HepG2 (cell line): ENCODE measurements around the gene HSPB2. TPM values are rescaled to one million over a fixed set of nuclear protein-coding genes. Genes with fewer than 3 reads are reported as not detected.

Experiments
- EHMT2 ChIP-seq: fragments of 200-600 bp; sonication (generic); IDR thresholded peaks from 2 replicates; pipeline ENCODE4 v1.7.0; 2017; ENCODE audit warnings: antibody characterized with exemption, low read depth, low read length, borderline replicate concordance
- GLI4 ChIP-seq: sonication (generic); formaldehyde crosslinking; IDR thresholded peaks from 2 replicates; pipeline ENCODE4 v1.5.1; 2020; ENCODE audit warnings: missing genetic modification reagents, mild to moderate bottlenecking, moderate library complexity, borderline replicate concordance
- HMG20B ChIP-seq: conservative IDR thresholded peaks from 2 replicates; pipeline ENCODE4 v1.6.1; 2016; ENCODE audit warnings: missing genetic modification reagents, missing compliant biosample characterization
- KDM1A ChIP-seq: IDR thresholded peaks from 2 replicates; pipeline ENCODE4 v1.6.1; 2016; ENCODE audit warnings: missing compliant biosample characterization
- SIN3A ChIP-seq: IDR thresholded peaks from 2 replicates; pipeline ENCODE4 v1.6.1; 2011; ENCODE audit warnings: low read depth, mild to moderate bottlenecking, control low read depth, low read length, borderline replicate concordance
- SRSF1 ChIP-seq: fragments of 200-400 bp; formaldehyde crosslinking; optimal IDR thresholded peaks from 2 replicates; pipeline ENCODE3; 2017; ENCODE audit warnings: mild to moderate bottlenecking, low read depth, low read length, moderate library complexity
- ZNF878 ChIP-seq: sonication (generic); formaldehyde crosslinking; IDR thresholded peaks from 2 replicates; pipeline ENCODE4 v1.8.1; 2023; ENCODE audit warnings: mild to moderate bottlenecking, missing genetic modification reagents, moderate library complexity
- polyA plus RNA-seq, 8 experiments: library from polyadenylated mRNA; depleted of rRNA in 3 of 8; stranded (reverse) in 7 of 8; unstranded in 1 of 8; fragments of >200 nt; fragmentation: Illumina TruSeq in 4 of 8; extraction: Trizol in 4 of 8; gene quantifications; 2 replicates each; pipeline versions ENCODE4 v1.2.1 to v1.2.3, GENCODE V29; 2011 to 2016; ENCODE audit warnings: low read depth in 4 of 8, missing spikeins in 1 of 8, mixed read lengths in 1 of 8; ENCODE audit not compliant: insufficient read depth in 1 of 8
- total RNA-seq, 5 experiments: library from RNA; depleted of rRNA; stranded (reverse); fragments of >200 nt; fragmentation: Illumina TruSeq; extraction: Trizol; gene quantifications; 2 replicates each; pipeline ENCODE4 v1.2.3, GENCODE V29; 2016; ENCODE audit warnings: low read depth in 1 of 5
- TF ChIP-seq, protein P1 (sequence below): sonication (generic); formaldehyde crosslinking; IDR thresholded peaks from 2 replicates; pipeline ENCODE4 v1.9.0; 2021; ENCODE audit warnings: mild to moderate bottlenecking, missing genetic modification reagents
- TF ChIP-seq, protein P2 (sequence below): IDR thresholded peaks from 2 replicates; pipeline ENCODE4 v1.6.1; 2016
- TF ChIP-seq, protein P3 (sequence below): sonication (generic); formaldehyde crosslinking; IDR thresholded peaks from 2 replicates; pipeline ENCODE4 v1.8.1; 2023; ENCODE audit warnings: mild to moderate bottlenecking, missing genetic modification reagents, borderline replicate concordance
- TF ChIP-seq, protein P4 (sequence below): sonication (generic); formaldehyde crosslinking; IDR thresholded peaks from 2 replicates; pipeline ENCODE4 v1.5.0; 2020; ENCODE audit warnings: missing genetic modification reagents
- TF ChIP-seq, protein P5 (sequence below): sonication (generic); formaldehyde crosslinking; IDR thresholded peaks from 2 replicates; pipeline ENCODE4 v1.5.0; 2020; ENCODE audit warnings: missing genetic modification reagents, mild to moderate bottlenecking, borderline replicate concordance
- TF ChIP-seq, protein P6 (sequence below): sonication (generic); formaldehyde crosslinking; IDR thresholded peaks from 2 replicates; pipeline ENCODE4 v1.4.0; 2020; ENCODE audit warnings: mild to moderate bottlenecking, missing genetic modification reagents

Gene HSPB2
- total and polyA plus RNA-seq, 2 of the 13 experiments (the other 11 are each of a cell fraction or from before 2014, with no cell fraction given), result 0.04 TPM; not detected in 1

DNA sequence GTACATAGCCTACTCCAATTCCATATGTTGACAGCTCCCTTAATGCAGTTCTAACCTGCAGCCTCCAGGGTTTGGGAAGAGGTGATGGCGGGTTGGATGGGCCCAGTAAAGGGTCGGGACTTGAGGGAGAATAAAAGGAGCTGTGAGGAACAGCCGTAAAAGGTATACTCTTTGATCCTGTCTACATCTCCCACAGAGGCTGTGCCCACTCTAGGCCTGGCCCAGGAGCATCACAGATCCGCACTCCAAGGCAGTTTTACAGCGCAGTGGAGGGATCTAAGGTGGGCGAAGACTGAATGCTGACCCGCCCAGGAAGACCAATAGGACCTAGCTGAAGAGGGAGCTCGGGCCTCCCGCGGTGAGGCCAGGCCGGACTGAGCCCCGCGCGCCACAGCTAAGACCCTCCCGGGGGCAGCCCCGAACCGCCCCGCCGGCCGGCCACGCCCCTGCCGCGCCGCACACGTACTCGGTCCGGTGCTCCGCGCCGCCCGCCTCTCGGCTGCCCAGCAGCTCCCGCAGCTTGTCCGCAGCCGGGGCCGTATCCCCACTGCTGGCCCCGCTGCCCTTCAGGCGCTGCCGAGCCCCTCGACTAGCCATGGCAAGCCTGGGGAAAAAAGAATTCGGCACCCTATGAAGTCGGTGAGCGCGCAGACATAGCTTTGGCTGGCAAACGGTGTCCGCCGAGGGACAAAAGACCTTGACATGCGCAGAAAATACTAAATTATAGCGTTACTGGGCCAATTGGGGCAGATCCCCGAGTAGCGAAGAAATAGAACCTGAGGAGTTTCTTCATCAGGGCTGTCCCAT is 41.4 kb upstream of the HSPB2 start, which contains the start of gene ALG9 (continued):
- TF ChIP-seq, protein P1, sequence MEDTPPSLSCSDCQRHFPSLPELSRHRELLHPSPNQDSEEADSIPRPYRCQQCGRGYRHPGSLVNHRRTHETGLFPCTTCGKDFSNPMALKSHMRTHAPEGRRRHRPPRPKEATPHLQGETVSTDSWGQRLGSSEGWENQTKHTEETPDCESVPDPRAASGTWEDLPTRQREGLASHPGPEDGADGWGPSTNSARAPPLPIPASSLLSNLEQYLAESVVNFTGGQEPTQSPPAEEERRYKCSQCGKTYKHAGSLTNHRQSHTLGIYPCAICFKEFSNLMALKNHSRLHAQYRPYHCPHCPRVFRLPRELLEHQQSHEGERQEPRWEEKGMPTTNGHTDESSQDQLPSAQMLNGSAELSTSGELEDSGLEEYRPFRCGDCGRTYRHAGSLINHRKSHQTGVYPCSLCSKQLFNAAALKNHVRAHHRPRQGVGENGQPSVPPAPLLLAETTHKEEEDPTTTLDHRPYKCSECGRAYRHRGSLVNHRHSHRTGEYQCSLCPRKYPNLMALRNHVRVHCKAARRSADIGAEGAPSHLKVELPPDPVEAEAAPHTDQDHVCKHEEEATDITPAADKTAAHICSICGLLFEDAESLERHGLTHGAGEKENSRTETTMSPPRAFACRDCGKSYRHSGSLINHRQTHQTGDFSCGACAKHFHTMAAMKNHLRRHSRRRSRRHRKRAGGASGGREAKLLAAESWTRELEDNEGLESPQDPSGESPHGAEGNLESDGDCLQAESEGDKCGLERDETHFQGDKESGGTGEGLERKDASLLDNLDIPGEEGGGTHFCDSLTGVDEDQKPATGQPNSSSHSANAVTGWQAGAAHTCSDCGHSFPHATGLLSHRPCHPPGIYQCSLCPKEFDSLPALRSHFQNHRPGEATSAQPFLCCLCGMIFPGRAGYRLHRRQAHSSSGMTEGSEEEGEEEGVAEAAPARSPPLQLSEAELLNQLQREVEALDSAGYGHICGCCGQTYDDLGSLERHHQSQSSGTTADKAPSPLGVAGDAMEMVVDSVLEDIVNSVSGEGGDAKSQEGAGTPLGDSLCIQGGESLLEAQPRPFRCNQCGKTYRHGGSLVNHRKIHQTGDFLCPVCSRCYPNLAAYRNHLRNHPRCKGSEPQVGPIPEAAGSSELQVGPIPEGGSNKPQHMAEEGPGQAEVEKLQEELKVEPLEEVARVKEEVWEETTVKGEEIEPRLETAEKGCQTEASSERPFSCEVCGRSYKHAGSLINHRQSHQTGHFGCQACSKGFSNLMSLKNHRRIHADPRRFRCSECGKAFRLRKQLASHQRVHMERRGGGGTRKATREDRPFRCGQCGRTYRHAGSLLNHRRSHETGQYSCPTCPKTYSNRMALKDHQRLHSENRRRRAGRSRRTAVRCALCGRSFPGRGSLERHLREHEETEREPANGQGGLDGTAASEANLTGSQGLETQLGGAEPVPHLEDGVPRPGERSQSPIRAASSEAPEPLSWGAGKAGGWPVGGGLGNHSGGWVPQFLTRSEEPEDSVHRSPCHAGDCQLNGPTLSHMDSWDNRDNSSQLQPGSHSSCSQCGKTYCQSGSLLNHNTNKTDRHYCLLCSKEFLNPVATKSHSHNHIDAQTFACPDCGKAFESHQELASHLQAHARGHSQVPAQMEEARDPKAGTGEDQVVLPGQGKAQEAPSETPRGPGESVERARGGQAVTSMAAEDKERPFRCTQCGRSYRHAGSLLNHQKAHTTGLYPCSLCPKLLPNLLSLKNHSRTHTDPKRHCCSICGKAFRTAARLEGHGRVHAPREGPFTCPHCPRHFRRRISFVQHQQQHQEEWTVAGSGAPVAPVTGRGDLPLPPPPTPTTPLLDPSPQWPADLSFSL, result no peak
- TF ChIP-seq ZNF878 (CRISPR knock-in tag), result no peak
- no peak for TF ChIP-seq SRSF1
- no peak for TF ChIP-seq KDM1A (CRISPR knock-in tag)
- TF ChIP-seq, protein P2, sequence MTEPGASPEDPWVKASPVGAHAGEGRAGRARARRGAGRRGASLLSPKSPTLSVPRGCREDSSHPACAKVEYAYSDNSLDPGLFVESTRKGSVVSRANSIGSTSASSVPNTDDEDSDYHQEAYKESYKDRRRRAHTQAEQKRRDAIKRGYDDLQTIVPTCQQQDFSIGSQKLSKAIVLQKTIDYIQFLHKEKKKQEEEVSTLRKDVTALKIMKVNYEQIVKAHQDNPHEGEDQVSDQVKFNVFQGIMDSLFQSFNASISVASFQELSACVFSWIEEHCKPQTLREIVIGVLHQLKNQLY (CRISPR knock-in tag), result no peak
- TF ChIP-seq, protein P3, sequence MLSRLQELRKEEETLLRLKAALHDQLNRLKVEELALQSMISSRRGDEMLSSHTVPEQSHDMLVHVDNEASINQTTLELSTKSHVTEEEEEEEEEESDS (CRISPR knock-in tag), result 0 out of 2 replicates have a peak, but pooled peaks have one; percentile 71
- TF ChIP-seq EHMT2, result no peak
- TF ChIP-seq, protein P4, sequence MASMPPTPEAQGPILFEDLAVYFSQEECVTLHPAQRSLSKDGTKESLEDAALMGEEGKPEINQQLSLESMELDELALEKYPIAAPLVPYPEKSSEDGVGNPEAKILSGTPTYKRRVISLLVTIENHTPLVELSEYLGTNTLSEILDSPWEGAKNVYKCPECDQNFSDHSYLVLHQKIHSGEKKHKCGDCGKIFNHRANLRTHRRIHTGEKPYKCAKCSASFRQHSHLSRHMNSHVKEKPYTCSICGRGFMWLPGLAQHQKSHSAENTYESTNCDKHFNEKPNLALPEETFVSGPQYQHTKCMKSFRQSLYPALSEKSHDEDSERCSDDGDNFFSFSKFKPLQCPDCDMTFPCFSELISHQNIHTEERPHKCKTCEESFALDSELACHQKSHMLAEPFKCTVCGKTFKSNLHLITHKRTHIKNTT (CRISPR knock-in tag), result no peak
- peak; percentile 34; the same call in 1 of the 2 replicates for TF ChIP-seq SIN3A
- TF ChIP-seq, protein P5, sequence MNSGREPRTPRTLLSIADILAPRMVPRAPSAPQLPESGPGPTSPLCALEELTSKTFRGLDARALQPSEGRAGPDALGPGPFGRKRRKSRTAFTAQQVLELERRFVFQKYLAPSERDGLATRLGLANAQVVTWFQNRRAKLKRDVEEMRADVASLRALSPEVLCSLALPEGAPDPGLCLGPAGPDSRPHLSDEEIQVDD (CRISPR knock-in tag), result no peak
- TF ChIP-seq HMG20B (CRISPR knock-in tag), result no peak
- TF ChIP-seq, protein P6, sequence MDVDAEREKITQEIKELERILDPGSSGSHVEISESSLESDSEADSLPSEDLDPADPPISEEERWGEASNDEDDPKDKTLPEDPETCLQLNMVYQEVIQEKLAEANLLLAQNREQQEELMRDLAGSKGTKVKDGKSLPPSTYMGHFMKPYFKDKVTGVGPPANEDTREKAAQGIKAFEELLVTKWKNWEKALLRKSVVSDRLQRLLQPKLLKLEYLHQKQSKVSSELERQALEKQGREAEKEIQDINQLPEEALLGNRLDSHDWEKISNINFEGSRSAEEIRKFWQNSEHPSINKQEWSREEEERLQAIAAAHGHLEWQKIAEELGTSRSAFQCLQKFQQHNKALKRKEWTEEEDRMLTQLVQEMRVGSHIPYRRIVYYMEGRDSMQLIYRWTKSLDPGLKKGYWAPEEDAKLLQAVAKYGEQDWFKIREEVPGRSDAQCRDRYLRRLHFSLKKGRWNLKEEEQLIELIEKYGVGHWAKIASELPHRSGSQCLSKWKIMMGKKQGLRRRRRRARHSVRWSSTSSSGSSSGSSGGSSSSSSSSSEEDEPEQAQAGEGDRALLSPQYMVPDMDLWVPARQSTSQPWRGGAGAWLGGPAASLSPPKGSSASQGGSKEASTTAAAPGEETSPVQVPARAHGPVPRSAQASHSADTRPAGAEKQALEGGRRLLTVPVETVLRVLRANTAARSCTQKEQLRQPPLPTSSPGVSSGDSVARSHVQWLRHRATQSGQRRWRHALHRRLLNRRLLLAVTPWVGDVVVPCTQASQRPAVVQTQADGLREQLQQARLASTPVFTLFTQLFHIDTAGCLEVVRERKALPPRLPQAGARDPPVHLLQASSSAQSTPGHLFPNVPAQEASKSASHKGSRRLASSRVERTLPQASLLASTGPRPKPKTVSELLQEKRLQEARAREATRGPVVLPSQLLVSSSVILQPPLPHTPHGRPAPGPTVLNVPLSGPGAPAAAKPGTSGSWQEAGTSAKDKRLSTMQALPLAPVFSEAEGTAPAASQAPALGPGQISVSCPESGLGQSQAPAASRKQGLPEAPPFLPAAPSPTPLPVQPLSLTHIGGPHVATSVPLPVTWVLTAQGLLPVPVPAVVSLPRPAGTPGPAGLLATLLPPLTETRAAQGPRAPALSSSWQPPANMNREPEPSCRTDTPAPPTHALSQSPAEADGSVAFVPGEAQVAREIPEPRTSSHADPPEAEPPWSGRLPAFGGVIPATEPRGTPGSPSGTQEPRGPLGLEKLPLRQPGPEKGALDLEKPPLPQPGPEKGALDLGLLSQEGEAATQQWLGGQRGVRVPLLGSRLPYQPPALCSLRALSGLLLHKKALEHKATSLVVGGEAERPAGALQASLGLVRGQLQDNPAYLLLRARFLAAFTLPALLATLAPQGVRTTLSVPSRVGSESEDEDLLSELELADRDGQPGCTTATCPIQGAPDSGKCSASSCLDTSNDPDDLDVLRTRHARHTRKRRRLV (CRISPR knock-in tag), result 0 out of 2 replicates have a peak, but pooled peaks have one; percentile 53
- TF ChIP-seq GLI4 (CRISPR knock-in tag), result no peak
